ENCODE results near the gene SPN.
"Not testable (repeated sequence)": the region's sequence is repeated elsewhere in the genome, so short reads cannot be mapped to it uniquely, and the experiment has no call there.

SPN gene, protein sequence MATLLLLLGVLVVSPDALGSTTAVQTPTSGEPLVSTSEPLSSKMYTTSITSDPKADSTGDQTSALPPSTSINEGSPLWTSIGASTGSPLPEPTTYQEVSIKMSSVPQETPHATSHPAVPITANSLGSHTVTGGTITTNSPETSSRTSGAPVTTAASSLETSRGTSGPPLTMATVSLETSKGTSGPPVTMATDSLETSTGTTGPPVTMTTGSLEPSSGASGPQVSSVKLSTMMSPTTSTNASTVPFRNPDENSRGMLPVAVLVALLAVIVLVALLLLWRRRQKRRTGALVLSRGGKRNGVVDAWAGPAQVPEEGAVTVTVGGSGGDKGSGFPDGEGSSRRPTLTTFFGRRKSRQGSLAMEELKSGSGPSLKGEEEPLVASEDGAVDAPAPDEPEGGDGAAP
- 159 to 258 (median 235) reads per million in 4 donors for total RNA-seq

- peak in 3 of 5 donors; percentile 17 to 75 (median 23) for DNase-seq
Measured at GRCh38 chr16:29663016-29663806, at the start of gene SPN. SPN (plus strand) TSS chr16:29663247; CDS start chr16:29663729, 482 bp downstream.

DNA sequence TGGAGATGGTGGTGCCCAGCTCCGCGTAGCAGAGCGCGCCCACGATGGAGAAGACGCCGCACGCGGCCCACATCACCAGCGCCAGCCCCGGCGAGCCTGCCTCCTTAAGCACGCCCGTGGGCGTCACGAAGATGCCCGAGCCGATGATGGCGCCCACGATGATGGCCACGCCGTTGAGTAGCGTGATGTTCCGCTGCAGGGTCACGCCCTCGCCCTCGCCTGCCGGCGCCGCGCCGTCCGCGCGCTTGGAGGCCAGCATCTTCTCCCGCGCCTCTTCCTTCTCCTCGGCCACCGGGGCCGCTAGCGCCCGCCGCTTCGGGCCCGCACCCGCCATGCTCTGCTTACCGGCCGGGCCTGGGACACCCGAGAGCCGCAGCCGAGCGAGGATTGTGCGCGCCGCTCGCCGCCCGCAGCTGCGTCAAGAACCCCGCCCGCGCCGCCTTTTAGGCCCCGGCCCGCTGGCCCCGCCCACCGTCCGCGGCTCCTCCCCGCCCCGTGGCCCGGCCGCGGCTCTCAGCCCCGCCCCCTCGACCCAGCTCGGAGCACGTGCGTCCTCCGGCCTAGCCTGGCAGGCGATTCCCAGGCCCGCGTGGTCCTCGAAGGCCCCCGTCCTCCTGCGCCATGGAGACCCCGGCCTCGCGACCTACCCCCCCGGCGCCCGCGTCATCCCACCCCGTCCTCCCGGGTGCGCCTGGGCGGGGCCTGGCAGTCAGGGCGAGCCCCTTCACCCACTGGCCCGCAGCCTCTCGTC lies 49.6 kb upstream of the SPN start:
- peak; percentile 75 to 87 (median 85) for DNase-seq

GRCh38 chr16:29614691-29615314 lies 48.2 kb upstream of the SPN start:
- DNase-seq = not testable (repeated sequence)

- not testable (repeated sequence) for DNase-seq
Measured at GRCh38 chr16:29616127-29616526, 46.9 kb upstream of the SPN start.

GRCh38 chr16:29620591-29620990 lies 42.5 kb upstream of the SPN start:
- DNase-seq = peak in 1 of 5 donors; percentile 34

- DNase-seq = not testable (repeated sequence)
Measured at GRCh38 chr16:29622738-29623137, 40.3 kb upstream of the SPN start.

- DNase-seq = not testable (repeated sequence)
Measured at GRCh38 chr16:29623253-29623652, 39.8 kb upstream of the SPN start.

DNA sequence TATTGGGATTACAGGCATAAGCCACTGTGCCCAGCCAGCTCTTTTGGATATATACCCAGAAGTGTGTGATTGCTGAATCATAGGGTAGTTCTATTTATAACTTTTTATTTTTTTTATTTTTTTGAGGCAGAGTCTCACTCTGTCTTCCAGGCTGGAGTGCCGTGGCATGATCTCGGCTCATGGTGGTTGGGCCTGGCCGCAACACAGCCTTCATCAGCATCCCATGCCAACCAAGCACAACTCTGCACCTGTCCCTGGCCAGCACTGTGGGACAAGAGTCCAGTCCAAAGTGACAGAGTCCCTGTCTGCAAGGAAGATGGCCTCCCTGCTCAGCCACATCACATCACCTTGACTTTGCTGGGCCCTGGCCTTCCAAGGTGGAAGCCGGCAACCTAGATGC lies 37.9 kb upstream of the SPN start:
- not testable (repeated sequence) for DNase-seq

- DNase-seq = peak in 2 of 5 donors; percentile 19 to 74
Measured at GRCh38 chr16:29626778-29627331, 36.2 kb upstream of the SPN start.

DNA sequence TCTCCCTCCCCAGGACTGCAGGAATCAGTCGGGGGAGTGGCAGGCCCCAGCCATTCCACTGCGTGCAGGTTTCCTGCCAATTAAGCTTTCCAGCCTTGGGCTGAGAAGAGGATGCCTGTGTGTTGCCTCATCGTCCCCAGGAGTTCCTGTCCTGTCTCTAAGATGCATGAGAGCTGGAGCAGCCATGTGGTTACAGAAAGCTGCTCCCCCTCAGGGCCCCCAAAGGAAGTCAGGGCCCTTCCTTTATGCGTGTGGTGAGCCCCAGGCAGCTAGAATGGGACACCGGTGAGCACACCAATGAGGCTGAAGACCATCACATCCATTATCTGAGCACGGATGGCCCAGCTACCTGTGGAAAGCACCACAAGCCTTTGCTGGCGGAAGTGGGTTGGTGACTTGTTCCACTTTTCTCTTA lies 35.4 kb upstream of the SPN start:
- DNase-seq = not testable (repeated sequence)

GRCh38 chr16:29628707-29629106 lies 34.3 kb upstream of the SPN start:
- DNase-seq = not testable (repeated sequence)

- not testable (repeated sequence) for DNase-seq
Measured at GRCh38 chr16:29629318-29629717, 33.7 kb upstream of the SPN start.

DNA sequence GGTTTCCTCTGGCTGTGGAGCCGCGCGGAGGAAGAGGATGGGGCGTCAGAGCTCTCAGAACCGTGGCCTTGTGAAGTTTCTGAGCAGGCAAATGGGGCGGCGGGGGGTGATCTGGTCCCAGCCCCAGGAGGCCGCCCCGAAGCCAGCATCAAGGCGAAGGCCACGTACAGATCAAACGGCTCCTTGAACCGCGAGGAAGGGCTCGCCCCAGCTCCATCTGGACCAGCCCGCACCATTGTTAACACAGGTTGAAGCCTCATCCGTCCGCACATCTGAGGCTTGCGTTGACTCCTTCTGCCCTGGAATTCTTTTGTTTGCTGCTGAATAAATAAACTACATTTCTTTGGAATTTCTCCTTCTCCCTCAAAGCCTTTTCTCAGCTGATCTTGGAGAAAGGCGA lies 31.4 kb upstream of the SPN start:
- DNase-seq = not testable (repeated sequence)

GRCh38 chr16:29635902-29636301 lies 27.1 kb upstream of the SPN start:
- DNase-seq = not testable (repeated sequence)

- DNase-seq = not testable (repeated sequence)
Measured at GRCh38 chr16:29636368-29636767, 26.7 kb upstream of the SPN start.

DNA sequence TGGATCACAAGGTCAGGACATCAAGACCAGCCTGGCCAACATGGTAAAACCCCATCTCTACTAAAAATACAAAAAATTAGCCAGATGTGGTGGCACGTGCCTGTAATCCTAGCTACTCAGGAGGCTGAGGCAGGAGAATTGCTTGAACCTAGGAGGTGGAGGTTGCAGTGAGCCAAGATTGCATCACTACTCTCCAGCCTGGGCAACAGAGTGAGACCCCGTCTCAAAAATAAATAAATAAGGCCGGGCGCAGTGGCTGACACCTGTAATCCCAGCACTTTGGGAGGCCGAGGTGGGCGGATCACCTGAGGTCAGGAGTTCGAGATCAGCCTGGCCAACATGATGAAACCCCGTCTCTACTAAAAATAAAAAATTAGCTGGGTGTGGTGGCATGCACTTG lies 24.3 kb upstream of the SPN start:
- not testable (repeated sequence) for DNase-seq

GRCh38 chr16:29641561-29641960 lies 21.5 kb upstream of the SPN start:
- DNase-seq = peak in 1 of 5 donors; percentile 48

DNA sequence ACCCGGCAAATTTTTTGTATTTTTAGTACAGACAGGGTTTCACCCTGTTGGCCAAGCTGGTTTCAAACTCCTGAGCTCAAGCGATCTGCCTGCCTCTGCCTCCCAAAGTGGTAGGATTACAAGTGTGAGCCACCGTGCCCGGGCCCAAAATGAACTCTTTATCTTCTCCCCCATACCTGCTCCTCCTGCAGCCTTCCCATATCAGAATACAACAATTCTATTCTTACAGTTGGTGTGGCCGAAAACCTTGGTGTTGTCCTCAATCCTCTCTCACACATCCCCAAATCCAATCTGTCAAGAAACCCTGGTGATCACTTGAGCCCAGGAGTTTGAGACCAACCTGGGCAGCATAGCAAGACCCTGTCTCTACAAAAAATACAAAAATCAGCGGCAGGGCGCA lies 19.5 kb upstream of the SPN start:
- no peak for DNase-seq

- no peak for DNase-seq
Measured at GRCh38 chr16:29644338-29644857, 18.6 kb upstream of the SPN start.

DNA sequence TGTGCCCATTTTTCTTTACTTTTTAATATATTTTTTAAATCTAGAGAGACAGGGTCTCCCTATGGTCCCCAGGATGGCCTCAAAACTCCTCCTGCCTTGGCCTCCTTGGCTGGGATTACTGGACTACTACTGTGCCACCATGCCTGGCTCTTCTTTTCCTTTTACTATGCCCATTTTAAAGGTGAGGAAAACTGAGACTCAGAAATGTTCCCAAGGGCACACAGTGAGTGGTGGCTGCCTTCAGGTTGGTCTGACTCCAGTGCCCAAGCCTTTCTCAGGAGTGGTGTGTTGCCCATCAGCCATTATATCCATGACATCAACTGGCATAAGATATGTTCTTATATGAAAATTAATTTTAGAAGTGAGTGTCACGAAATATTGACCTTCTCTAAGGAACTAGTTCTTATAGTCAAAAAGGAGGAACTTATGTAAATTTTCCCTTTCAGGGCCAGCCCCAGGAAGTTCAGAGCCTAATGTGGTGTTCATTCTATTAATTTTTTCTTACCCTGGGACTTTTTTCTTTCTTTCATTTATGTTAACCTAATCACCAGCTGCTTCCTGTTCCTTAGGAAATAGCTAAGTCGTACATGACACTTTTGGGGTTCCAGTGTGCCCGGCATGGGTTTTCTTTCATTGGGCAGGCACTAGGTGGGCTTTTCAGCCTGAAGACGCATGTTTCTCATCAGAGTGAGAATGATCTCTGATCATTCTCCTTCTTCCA lies 17.9 kb upstream of the SPN start:
- no peak for DNase-seq

DNA sequence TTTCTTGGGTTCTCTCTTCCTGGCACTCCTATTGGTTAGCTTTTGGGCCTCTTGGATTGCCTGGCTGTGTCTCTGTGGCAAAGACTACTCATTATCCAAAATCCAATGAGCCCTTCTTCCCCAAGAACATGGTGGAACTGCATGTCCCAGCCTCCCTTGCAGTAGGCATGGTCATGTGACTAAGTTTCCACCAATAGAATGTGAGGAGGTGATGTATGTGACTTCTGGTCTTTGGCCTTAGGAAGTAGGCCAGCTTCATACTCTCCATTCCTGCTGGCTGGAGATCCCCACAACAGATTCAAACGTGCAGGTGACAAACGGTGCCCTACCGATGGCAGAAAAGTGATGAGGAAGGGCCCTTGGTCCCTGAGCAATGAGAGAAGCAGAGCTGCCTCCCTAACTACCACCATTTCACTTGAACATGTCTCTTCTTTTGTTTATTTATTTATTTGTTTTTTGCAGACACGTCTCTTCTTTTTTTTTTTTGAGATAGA lies 17.3 kb upstream of the SPN start:
- DNase-seq = peak in 1 of 5 donors; percentile 49
